Activated CD4-positive, alpha-beta T cell treated with anti-CD3 and anti-CD28 coated beads, Interleukin-2, amount 10 ng/mL, durations not matched to agents 7 days and 5 days (primary cell): ENCODE data around the gene ZMYND15. TPM values are rescaled to one million over a fixed set of nuclear protein-coding genes. Genes with fewer than 3 reads are reported as not detected.

ENCODE experiments used
- CTCF ChIA-PET: fragments of 350-600 bp; sonication (Branson Sonifier 250); formaldehyde crosslinking; loops from one replicate; lab custom pipeline; 2021; ENCODE audit warnings: antibody characterized with exemption; lab: Charles Lee
- POLR2A ChIA-PET: fragments of 350-600 bp; sonication (Branson Sonifier 250); formaldehyde crosslinking; loops from one replicate; lab custom pipeline; 2021; ENCODE audit warnings: antibody characterized with exemption; lab: Charles Lee
- DNase-seq: peaks from one replicate; pipeline ENCODE4 v3.0.0-alpha.2; 2020
- H3K27ac Mint-ChIP-seq: one replicate; pipeline ENCODE4 v1.8.0; 2021; ENCODE audit warnings: mild to moderate bottlenecking, moderate library complexity, mixed read lengths
- H3K27me3 Mint-ChIP-seq: one replicate; pipeline ENCODE4 v1.8.0; 2021; ENCODE audit warnings: mixed read lengths
- H3K36me3 Mint-ChIP-seq: one replicate; pipeline ENCODE4 v1.8.0; 2021; ENCODE audit warnings: low read depth, mixed read lengths
- H3K4me1 Mint-ChIP-seq: one replicate; pipeline ENCODE4 v1.8.0; 2021; ENCODE audit warnings: mixed read lengths
- H3K4me3 Mint-ChIP-seq: one replicate; pipeline ENCODE4 v1.8.0; 2021; ENCODE audit warnings: mild to moderate bottlenecking, moderate library complexity, mixed read lengths
- H3K9me3 Mint-ChIP-seq: one replicate; pipeline ENCODE4 v1.8.0; 2021; ENCODE audit warnings: mixed read lengths
- total RNA-seq, 2 experiments: library from RNA; stranded (reverse); gene quantifications; one replicate each; pipeline ENCODE4 v1.2.3, GENCODE V29; 2021

Gene ZMYND15
- total RNA-seq, 2 experiments from 2014 or later: 0.07 TPM; not detected in 1

DNA sequence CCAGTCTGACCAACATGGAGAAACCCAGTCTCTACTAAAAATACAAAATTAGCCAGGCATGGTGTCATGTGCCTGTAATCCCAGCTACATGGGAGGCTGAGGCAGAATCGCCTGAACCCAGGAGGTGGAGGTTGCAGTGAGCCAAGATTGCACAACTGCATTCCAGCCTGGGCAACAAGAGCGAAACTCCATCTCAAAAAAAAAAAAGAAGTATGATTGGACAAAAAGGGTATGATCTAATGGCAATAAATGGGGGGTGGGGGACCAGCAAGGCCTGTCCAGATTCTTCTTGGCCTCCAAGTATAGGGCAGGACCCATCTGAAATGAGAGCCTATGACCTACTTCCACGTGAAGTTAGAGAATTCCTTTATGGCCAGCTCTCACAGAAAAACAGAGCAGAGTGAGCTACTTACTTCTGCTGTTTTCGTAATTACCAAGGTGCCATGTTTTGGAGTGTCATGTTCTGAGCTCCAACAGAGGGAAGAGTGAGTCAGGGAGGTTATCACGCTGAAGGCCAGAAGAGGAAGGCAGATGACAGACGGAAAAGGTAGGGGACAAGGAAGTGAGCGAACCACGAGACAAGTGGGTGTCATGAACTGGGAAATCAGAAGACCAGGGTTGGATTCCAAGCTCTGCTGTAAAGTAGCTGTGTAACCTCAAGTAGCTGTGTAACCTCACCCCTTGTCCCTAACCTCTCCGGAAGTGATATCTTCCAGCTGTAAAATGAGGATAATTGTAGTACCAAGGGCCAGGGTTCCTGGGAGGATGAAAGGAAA lies 3.6 kb upstream of the ZMYND15 start:
- DNase-seq: no peak
- POLR2A ChIA-PET: no interaction called here
- no peaks in the 10 kb centered on the region for H3K9me3 Mint-ChIP-seq
- peaks cover 29% of the 10 kb centered on the region for H3K27me3 Mint-ChIP-seq
- CTCF ChIA-PET: interaction anchor here (1.3 to 1.7 kb wide), 6 partner anchors 20 to 164 kb away, joined by 3 to 8 read pairs (median 5); partner anchors contain the start of genes ARRB2 and C17orf107
- H3K4me3 Mint-ChIP-seq: no peak overlapping the region
- no peak overlapping the region for H3K27ac Mint-ChIP-seq
- H3K36me3 Mint-ChIP-seq: peaks cover 9% of the 10 kb centered on the region
- H3K4me1 Mint-ChIP-seq: peaks cover 42% of the 10 kb centered on the region

DNA sequence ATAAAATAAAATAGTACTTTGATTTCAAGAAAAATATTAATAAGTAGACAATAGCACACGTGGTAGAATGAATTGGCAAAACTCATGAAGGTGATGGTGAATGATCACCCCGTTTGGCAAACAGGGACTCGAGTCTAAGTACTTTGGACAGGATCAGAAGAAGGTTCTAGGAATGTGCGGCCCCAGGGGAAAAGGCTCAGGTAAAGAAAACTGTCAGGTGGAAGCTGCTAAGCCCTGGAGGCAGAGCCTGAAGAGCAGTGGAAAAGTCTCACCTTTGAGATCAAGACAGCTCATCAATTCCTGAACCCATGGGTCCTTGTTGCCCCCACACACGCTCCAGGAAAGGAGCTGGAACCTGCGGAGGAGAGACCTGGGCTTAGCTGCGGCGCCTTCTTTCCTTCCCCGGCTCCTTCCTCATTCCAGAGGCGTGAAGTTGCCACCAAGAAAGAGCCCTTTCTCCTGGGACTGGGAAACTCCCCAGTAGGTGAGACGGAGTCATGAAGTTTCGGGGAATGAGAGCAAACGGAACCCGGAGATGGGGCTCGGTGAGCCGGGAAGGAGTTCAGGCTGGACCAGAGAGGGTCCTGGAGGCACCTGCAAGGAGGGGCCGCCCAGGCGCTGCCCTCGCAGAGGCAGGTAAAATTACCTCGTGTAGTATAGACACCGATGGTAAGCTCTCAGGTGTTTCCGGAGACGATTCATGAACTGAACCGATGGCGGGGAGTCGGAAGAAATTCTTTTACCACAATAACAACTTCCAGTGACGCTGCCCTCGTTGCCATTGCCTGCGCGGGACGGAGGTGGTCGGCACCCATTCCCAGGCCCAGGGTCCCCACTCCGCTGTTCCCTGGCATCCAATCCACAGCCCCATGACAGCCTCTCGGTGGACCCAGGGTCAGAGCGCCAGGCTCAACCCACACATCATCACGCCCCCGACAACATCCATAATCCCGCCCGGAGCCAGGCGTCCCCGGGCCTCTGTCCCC lies 1.2 kb upstream of the ZMYND15 start:
- Mint-ChIP-seq H3K27me3 (peaks cover 40% of the 10 kb centered on the region), H3K36me3 (peaks cover 6% of the 10 kb centered on the region), H3K4me3 (peak overlapping the region; percentile 72), H3K9me3 (no peaks in the 10 kb centered on the region), H3K4me1 (peaks cover 25% of the 10 kb centered on the region), H3K27ac (peak overlapping the region; percentile 87)
- ChIA-PET POLR2A (no interaction called here), CTCF (interaction anchor here (2.3 kb wide), 1 partner anchor 52 kb away, joined by 7 read pairs; no protein-coding TSS in a partner anchor)
- peak; percentile 37 for DNase-seq

DNA sequence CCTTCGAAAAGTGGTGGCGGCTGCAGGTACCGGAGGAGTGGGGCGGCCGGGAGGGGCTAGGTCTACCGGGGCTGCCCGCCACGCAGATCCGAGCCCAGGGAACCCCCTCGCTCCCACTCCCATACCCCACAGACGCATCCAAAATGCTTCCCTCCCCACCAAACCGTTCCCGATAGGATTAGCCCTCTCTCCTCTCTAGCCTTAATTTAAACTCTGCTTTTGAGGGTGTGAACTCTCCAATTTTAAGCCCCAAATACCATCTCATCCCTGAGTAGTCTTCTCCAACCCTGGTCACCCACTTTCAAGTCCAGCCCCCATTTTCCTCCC lies 355 bp downstream of the ZMYND15 start:
- Mint-ChIP-seq H3K4me3 (peak overlapping the region; percentile 71), H3K27ac (peak overlapping the region; percentile 19), H3K4me1 (peaks cover 24% of the 10 kb centered on the region), H3K27me3 (peaks cover 42% of the 10 kb centered on the region), H3K9me3 (no peaks in the 10 kb centered on the region), H3K36me3 (peaks cover 6% of the 10 kb centered on the region)
- CTCF ChIA-PET: no interaction called here
- no peak for DNase-seq
- POLR2A ChIA-PET: no interaction called here

DNA sequence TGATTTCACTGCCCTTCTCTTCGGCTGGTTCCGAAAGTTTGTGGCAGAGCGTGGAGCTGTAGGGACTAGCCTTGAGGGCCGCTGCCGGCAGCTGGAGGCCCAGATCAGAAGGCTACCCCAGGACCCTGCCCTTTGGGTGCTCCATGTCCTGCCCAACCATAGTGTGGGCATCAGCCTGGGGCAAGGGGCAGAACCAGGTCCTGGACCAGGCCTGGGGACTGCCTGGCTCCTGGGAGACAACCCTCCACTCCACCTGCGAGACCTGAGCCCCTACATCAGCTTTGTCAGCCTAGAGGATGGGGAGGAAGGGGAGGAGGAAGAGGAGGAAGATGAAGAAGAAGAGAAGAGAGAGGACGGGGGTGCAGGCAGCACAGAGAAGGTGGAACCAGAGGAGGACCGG lies 951 bp downstream of the ZMYND15 start:
- POLR2A ChIA-PET: no interaction called here
- Mint-ChIP-seq H3K4me3 (peak overlapping the region; percentile 71), H3K27ac (no peak overlapping the region), H3K9me3 (no peaks in the 10 kb centered on the region), H3K36me3 (peaks cover 6% of the 10 kb centered on the region), H3K27me3 (peaks cover 45% of the 10 kb centered on the region), H3K4me1 (peaks cover 27% of the 10 kb centered on the region)
- no peak for DNase-seq
- CTCF ChIA-PET: no interaction called here

DNA sequence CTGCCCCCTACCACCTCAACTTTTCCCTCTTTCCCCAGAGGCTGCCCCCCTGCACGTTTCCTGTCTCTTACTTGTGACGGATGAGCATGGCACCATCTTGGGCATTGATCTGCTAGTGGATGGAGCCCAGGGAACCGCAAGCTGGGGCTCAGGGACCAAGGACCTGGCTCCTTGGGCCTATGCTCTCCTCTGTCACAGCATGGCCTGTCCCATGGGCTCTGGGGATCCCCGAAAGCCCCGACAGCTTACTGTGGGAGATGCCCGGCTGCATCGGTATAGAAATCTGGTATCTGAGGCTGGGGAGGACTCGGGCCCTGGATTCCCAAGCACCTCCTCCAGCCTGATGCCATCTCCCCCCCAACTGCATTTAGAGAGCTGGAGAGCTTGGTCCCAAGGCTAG lies 1.9 kb downstream of the ZMYND15 start:
- Mint-ChIP-seq H3K36me3 (peaks cover 6% of the 10 kb centered on the region), H3K4me3 (peak overlapping the region; percentile 36), H3K27me3 (peaks cover 41% of the 10 kb centered on the region), H3K9me3 (no peaks in the 10 kb centered on the region), H3K4me1 (peaks cover 27% of the 10 kb centered on the region), H3K27ac (no peak overlapping the region)
- ChIA-PET CTCF (interaction anchor here (0.7 kb wide), 1 partner anchor 48 kb away, joined by 3 read pairs; no protein-coding TSS in a partner anchor), POLR2A (no interaction called here)
- DNase-seq: no peak

DNA sequence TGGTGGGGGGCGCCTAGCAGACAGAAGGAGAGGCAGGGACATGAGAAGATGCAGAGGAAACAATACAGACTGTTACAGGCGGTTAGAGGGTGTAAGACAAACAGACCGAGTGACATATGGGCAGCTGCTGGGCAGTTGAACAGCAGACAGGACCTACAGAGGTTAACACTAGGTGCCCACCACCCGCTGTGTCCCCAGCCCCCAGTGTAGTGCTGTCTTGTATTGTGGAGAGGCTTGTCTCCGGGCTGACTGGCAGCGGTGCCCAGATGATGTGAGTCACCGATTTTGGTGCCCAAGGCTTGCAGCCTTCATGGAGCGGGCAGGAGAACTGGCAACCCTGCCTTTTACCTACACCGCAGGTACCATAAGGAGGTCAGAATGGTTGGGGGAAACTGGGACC lies 2.5 kb downstream of the ZMYND15 start:
- Mint-ChIP-seq H3K27ac (no peak overlapping the region), H3K9me3 (no peaks in the 10 kb centered on the region), H3K27me3 (peaks cover 38% of the 10 kb centered on the region), H3K4me3 (no peak overlapping the region), H3K36me3 (peaks cover 8% of the 10 kb centered on the region), H3K4me1 (peaks cover 29% of the 10 kb centered on the region)
- ChIA-PET POLR2A (no interaction called here), CTCF (interaction anchor here (0.7 kb wide), 1 partner anchor 47 kb away, joined by 3 read pairs; no protein-coding TSS in a partner anchor)
- DNase-seq: no peak

DNA sequence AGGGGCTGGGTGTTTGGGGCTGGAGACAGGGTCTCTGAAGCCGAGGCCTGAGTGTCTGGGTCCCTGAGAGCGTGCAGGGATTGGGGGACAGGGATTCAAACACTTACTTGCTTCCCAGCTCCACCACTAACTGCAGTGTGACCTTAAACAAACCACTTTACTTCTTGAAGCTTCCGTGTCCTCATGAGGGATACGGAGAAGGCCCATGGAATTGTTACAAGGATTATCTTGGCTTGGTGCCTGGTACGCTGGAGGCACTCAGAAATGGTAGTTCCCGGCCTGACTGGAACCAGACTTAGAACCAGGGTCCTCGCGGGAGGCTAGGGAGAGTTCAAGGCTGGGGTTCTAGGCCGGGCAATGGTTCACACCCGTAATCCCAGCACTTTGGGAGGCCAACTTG lies 3.0 kb downstream of the ZMYND15 start:
- H3K36me3 Mint-ChIP-seq: peaks cover 8% of the 10 kb centered on the region
- H3K27me3 Mint-ChIP-seq: peaks cover 38% of the 10 kb centered on the region
- POLR2A ChIA-PET: no interaction called here
- no peak overlapping the region for H3K27ac Mint-ChIP-seq
- no peak overlapping the region for H3K4me3 Mint-ChIP-seq
- CTCF ChIA-PET: interaction anchor here (2.5 kb wide), 1 partner anchor 48 kb away, joined by 8 read pairs; no protein-coding TSS in a partner anchor
- no peak for DNase-seq
- H3K4me1 Mint-ChIP-seq: peaks cover 32% of the 10 kb centered on the region
- no peaks in the 10 kb centered on the region for H3K9me3 Mint-ChIP-seq

DNA sequence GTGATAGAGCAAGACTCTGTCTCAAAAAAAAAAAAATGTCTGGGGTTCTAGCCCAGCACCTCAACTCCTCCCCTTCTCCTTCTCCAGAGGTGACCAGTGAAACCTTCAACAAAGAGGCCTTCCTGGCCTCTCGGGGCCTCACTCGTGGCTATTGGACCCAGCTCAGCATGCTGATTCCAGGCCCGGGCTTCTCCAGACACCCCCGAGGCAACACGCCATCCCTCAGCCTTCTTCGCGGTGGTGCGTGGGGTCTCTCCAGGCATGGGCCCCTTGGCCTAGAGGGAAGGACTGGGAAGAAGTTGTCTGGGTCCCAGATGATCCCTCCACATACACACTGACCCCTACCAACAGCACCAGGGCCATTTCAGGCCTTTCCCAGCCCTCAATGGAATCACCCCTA lies 3.6 kb downstream of the ZMYND15 start:
- POLR2A ChIA-PET: no interaction called here

DNA sequence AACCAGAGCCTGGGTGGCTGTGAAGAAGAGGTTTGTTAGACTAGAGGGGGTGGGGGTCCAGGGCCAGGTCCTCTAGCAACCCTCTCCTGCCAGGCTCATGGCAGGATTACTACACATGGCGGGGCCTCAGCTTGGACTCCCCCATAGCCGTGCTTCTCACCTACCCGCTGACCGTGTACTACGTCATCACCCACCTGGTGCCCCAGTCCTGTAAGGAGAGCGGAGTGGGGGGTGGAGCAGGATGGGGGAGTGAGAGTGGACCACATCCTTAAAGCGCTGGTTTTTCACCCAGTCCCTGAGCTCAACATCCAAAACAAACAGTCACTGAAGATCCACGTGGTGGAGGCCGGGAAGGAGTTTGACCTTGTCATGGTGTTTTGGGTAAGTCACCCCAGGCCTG lies 4.3 kb downstream of the ZMYND15 start:
- POLR2A ChIA-PET: no interaction called here
- H3K9me3 Mint-ChIP-seq: no peaks in the 10 kb centered on the region
- H3K4me1 Mint-ChIP-seq: peaks cover 35% of the 10 kb centered on the region
- H3K36me3 Mint-ChIP-seq: peaks cover 2% of the 10 kb centered on the region
- no peak overlapping the region for H3K27ac Mint-ChIP-seq
- H3K4me3 Mint-ChIP-seq: no peak overlapping the region
- peaks cover 29% of the 10 kb centered on the region for H3K27me3 Mint-ChIP-seq
- CTCF ChIA-PET: interaction anchor here (1.0 to 2.5 kb wide), 3 partner anchors 12 to 46 kb away, joined by 3 to 8 read pairs (median 7); no protein-coding TSS in a partner anchor
- DNase-seq: no peak

More for the DNA sequence above, 3.6 kb downstream of the ZMYND15 start:
- Mint-ChIP-seq H3K27me3 (peaks cover 36% of the 10 kb centered on the region), H3K4me3 (no peak overlapping the region), H3K27ac (no peak overlapping the region), H3K4me1 (peaks cover 35% of the 10 kb centered on the region), H3K36me3 (peaks cover 8% of the 10 kb centered on the region), H3K9me3 (no peaks in the 10 kb centered on the region)
- CTCF ChIA-PET: interaction anchor here (2.5 kb wide), 1 partner anchor 47 kb away, joined by 8 read pairs; no protein-coding TSS in a partner anchor
- no peak for DNase-seq

DNA sequence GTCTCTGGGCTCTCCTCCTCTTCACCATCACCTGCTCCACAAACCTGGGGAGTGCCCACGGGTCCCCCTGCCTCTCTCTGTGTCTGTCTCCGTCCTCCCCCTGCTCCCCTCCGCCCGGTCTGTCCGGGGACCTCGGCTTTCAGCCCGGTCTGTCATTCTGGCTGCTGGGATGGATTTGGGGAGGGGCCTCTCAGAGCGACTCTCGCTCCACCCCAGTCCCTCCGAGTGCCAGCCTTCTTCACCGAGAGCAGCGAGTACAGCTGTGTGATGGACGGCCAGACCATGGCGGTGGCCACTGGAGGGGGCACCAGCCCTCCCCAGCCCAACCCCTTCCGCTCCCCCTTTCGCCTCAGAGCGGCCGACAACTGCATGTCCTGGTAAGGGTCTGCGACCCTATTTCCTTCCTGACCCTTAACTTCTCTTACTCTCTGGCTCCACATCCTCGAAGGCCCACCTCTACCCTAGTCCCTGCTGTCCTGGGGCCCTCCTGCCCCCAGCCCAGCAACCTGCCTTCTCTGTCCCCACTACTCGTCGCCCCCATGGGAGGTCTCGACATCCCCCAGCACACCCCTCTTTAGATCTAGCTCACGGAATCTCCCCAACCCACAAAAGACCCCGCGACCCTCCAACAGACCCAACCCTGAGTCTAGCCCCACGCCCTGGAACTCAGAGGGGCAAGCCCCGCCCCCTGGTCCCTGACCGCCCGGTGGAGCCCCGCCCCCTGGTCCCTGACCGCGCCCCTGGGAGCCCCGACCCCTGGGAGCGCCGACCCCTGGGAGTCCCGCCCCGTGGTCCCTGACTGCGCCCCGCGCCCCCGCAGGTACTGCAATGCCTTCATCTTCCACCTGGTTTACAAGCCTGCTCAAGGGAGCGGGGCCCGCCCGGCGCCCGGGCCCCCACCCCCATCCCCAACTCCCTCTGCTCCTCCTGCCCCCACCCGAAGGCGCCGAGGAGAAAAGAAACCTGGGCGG lies 5.7 kb downstream of the ZMYND15 start:
- DNase-seq: no peak
- Mint-ChIP-seq H3K4me3 (no peak overlapping the region), H3K36me3 (peaks cover 2% of the 10 kb centered on the region), H3K4me1 (peaks cover 30% of the 10 kb centered on the region), H3K27ac (no peak overlapping the region), H3K9me3 (no peaks in the 10 kb centered on the region), H3K27me3 (peaks cover 27% of the 10 kb centered on the region)
- ChIA-PET POLR2A (no interaction called here), CTCF (interaction anchor here (0.5 to 2.5 kb wide), 2 partner anchors 45 to 159 kb away, joined by 3 to 8 read pairs; no protein-coding TSS in a partner anchor)

DNA sequence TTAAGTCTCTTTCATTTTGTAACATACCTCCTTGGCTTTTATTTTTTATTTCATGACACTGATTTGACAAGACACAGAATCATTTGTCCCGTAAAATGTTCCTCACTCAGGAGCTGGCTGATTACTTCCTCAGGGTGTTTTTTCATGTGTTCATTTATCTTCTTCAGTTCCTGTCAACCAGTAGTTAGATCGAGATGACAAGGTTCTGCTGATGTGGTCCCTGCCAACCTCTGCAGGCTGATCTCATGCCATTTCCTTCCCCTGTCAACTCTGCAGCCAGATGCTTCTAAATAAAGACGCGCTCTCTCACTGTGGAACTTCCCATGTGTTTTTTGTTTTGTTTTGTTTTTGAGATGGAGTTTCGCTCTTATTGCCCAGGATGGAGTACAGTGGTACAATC lies 8.2 kb downstream of the ZMYND15 start:
- POLR2A ChIA-PET: no interaction called here
- peak overlapping the region; percentile 70 for H3K27ac Mint-ChIP-seq
- peaks cover 2% of the 10 kb centered on the region for H3K36me3 Mint-ChIP-seq
- peak; percentile 60 for DNase-seq
- H3K9me3 Mint-ChIP-seq: no peaks in the 10 kb centered on the region
- CTCF ChIA-PET: interaction anchor here (0.6 kb wide), 1 partner anchor 154 kb away, joined by 3 read pairs; no protein-coding TSS in a partner anchor
- peaks cover 17% of the 10 kb centered on the region for H3K27me3 Mint-ChIP-seq
- H3K4me3 Mint-ChIP-seq: peak overlapping the region; percentile 35
- peaks cover 29% of the 10 kb centered on the region for H3K4me1 Mint-ChIP-seq
